ENCODE data around the gene TMBIM6. TPM values are rescaled to one million over a fixed set of nuclear protein-coding genes. Genes with fewer than 3 reads are reported as not detected.
A peak's percentile ranks its signal among the peaks of the same experiment; 100 is the strongest.
"Not testable (repeated sequence)": the region's sequence is repeated elsewhere in the genome, so short reads cannot be mapped to it uniquely, and the experiment has no call there.

The TMBIM6 gene
- total RNA-seq, 1 experiment from 2014 or later: 402 TPM

GRCh38 chr12:49764126-49764525 lies 22.8 kb downstream of the TMBIM6 start:
- H3K4me3 ChIP-seq (ENCODE audit: low read length): no peak overlapping the region
- POLR2A ChIA-PET (ENCODE audit: unreplicated experiment): no interaction called here
- H3K27me3 ChIP-seq (ENCODE audit: low read length): no peaks in the 10 kb centered on the region
- ATAC-seq (no peak), DNase-seq (no peak)
- intact Hi-C loops (cut with micrococcal nuclease): no loop called here
- H3K79me2 ChIP-seq (ENCODE audit: low read length): no peaks in the 10 kb centered on the region
- H3F3A ChIP-seq (ENCODE audit: low read length, unreplicated experiment): no peaks in the 10 kb centered on the region
- H3K4me2 ChIP-seq (ENCODE audit: low read length): no peak overlapping the region
- no peak overlapping the region for H3K27ac ChIP-seq (ENCODE audit: low read length)
- CTCF ChIA-PET: no interaction called here
- no TSS peak for BruUV-seq (replicated peaks)
- H2AFZ ChIP-seq (ENCODE audit: low read length): no peak overlapping the region
- H4K20me1 ChIP-seq (ENCODE audit: low read length): peaks cover 8% of the 10 kb centered on the region; the same call in 1 of the 2 replicates
- no peak overlapping the region for H3K9ac ChIP-seq (ENCODE audit: low read length)
- no peaks in the 10 kb centered on the region for H3K9me2 ChIP-seq (replicated peaks; ENCODE audit: low read length)
- no peaks in the 10 kb centered on the region for H3K9me3 ChIP-seq (ENCODE audit: low read length)
- H3K36me3 ChIP-seq (ENCODE audit: low read depth, low read length): peaks cover 43% of the 10 kb centered on the region
- TF ChIP-seq EZH2 (IDR thresholded peaks at IDR 0.05; ENCODE audit: low read length, unreplicated experiment) (no peak), CTCF (conservative IDR thresholded peaks at IDR 0.05; ENCODE audit: low read depth, low read length) (no peak), EZH2phosphoT487 (IDR thresholded peaks at IDR 0.05; ENCODE audit: borderline replicate concordance, low read length) (no peak)
- no peaks in the 10 kb centered on the region for H3K4me1 ChIP-seq (ENCODE audit: insufficient read depth, low read length)

GRCh38 chr12:49766115-49766455 lies 24.7 kb downstream of the TMBIM6 start:
- no peak for TF ChIP-seq EZH2 (IDR thresholded peaks at IDR 0.05; ENCODE audit: low read length, unreplicated experiment)
- Histone ChIP-seq H2AFZ (ENCODE audit: low read length) (no peak overlapping the region), H3K4me2 (ENCODE audit: low read length) (no peak overlapping the region), H4K20me1 (ENCODE audit: low read length) (peaks cover 8% of the 10 kb centered on the region; the same call in 1 of the 2 replicates), H3K36me3 (ENCODE audit: low read depth, low read length) (peaks cover 37% of the 10 kb centered on the region), H3K4me1 (ENCODE audit: insufficient read depth, low read length) (no peaks in the 10 kb centered on the region), H3K9me2 (replicated peaks; ENCODE audit: low read length) (no peaks in the 10 kb centered on the region), H3K9ac (ENCODE audit: low read length) (no peak overlapping the region), H3K27ac (ENCODE audit: low read length) (no peak overlapping the region), H3K27me3 (ENCODE audit: low read length) (no peaks in the 10 kb centered on the region), H3K4me3 (ENCODE audit: low read length) (no peak overlapping the region), H3K79me2 (ENCODE audit: low read length) (no peaks in the 10 kb centered on the region), H3F3A (ENCODE audit: low read length, unreplicated experiment) (no peaks in the 10 kb centered on the region), H3K9me3 (ENCODE audit: low read length) (no peaks in the 10 kb centered on the region)
- BruUV-seq (replicated peaks): no TSS peak
- intact Hi-C loops (cut with micrococcal nuclease): no loop called here
- ATAC-seq (no peak; the same call in 1 of the 2 replicates), DNase-seq (no peak)
- POLR2A ChIA-PET (ENCODE audit: unreplicated experiment): no interaction called here
- CTCF ChIA-PET: interaction anchor here (0.6 kb wide), 1 partner anchor 345 kb away, joined by 3 read pairs; no protein-coding TSS in a partner anchor

GRCh38 chr12:49767333-49767732 lies 26.0 kb downstream of the TMBIM6 start:
- H3K27me3 ChIP-seq (ENCODE audit: low read length): no peaks in the 10 kb centered on the region
- no peak for TF ChIP-seq CTCF (conservative IDR thresholded peaks at IDR 0.05; ENCODE audit: low read depth, low read length)
- TF ChIP-seq EZH2phosphoT487 (IDR thresholded peaks at IDR 0.05; ENCODE audit: borderline replicate concordance, low read length): no peak
- no peak for TF ChIP-seq EZH2 (IDR thresholded peaks at IDR 0.05; ENCODE audit: low read length, unreplicated experiment)
- H4K20me1 ChIP-seq (ENCODE audit: low read length): peaks cover 8% of the 10 kb centered on the region; the same call in 1 of the 2 replicates
- intact Hi-C loops (cut with micrococcal nuclease): no loop called here
- no peak overlapping the region for H3K9ac ChIP-seq (ENCODE audit: low read length)
- H2AFZ ChIP-seq (ENCODE audit: low read length): no peak overlapping the region
- no peaks in the 10 kb centered on the region for H3F3A ChIP-seq (ENCODE audit: low read length, unreplicated experiment)
- H3K4me1 ChIP-seq (ENCODE audit: insufficient read depth, low read length): no peaks in the 10 kb centered on the region
- H3K9me3 ChIP-seq (ENCODE audit: low read length): no peaks in the 10 kb centered on the region
- ATAC-seq (peak; percentile 65), DNase-seq (no peak)
- ChIA-PET POLR2A (ENCODE audit: unreplicated experiment) (no interaction called here), CTCF (no interaction called here)
- no peak overlapping the region for H3K27ac ChIP-seq (ENCODE audit: low read length)
- no peak overlapping the region for H3K4me3 ChIP-seq (ENCODE audit: low read length)
- no peaks in the 10 kb centered on the region for H3K9me2 ChIP-seq (replicated peaks; ENCODE audit: low read length)
- no peaks in the 10 kb centered on the region for H3K79me2 ChIP-seq (ENCODE audit: low read length)
- H3K4me2 ChIP-seq (ENCODE audit: low read length): no peak overlapping the region
- peaks cover 26% of the 10 kb centered on the region for H3K36me3 ChIP-seq (ENCODE audit: low read depth, low read length)
- BruUV-seq (replicated peaks): no TSS peak

- H3K4me3 ChIP-seq (ENCODE audit: low read length); H3K9me3 ChIP-seq (ENCODE audit: low read length); DNase-seq; H3K4me2 ChIP-seq (ENCODE audit: low read length); H3K4me1 ChIP-seq (ENCODE audit: insufficient read depth, low read length); H3K9me2 ChIP-seq (replicated peaks; ENCODE audit: low read length); H3K36me3 ChIP-seq (ENCODE audit: low read depth, low read length); H3K9ac ChIP-seq (ENCODE audit: low read length); H4K20me1 ChIP-seq (ENCODE audit: low read length); H2AFZ ChIP-seq (ENCODE audit: low read length); H3K27ac ChIP-seq (ENCODE audit: low read length); BruUV-seq (replicated peaks); H3F3A ChIP-seq (ENCODE audit: low read length, unreplicated experiment); ATAC-seq; H3K79me2 ChIP-seq (ENCODE audit: low read length); POLR2A ChIA-PET (ENCODE audit: unreplicated experiment); H3K27me3 ChIP-seq (ENCODE audit: low read length): not testable (repeated sequence)
- CTCF ChIA-PET: interaction anchor here (0.8 kb wide), 1 partner anchor 53 kb away, joined by 4 read pairs; no protein-coding TSS in a partner anchor
- intact Hi-C loops (cut with micrococcal nuclease): loop anchor here (10.0 kb wide), 1 partner anchor 192 kb away; the partner anchor contains the start of gene AQP5
Measured at GRCh38 chr12:49773102-49773501, 31.7 kb downstream of the TMBIM6 start.

Measured in PC-3 (cell line).